ENCODE measurements around the gene DACH1. TPM values are rescaled to one million over a fixed set of nuclear protein-coding genes. Genes with fewer than 3 reads are reported as not detected.

The DACH1 gene
- total RNA-seq, 1 donor: 16.4 TPM

DNA sequence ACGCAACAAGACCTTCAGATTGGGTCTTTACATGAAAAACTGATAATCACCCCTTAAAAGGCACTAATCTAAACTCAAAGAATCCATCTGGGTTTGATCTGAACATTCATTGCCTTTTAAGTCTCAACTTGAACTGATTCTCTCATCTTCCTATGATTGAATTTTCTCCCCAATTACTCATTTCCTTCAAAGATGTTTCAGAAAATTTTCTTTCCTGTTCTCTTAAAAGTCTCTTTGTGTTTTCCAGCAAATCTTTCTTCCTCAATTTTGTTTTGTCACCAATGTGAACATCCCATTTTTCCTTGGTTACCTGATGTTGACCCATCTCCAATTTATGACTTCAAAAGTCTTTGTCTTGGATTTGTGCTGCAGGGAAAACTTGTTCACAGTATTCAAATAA is 234.3 kb downstream of the DACH1 start:
- DNase-seq (ENCODE audit: low read depth in 2 of 3, low spot score in 2 of 3): no peak

GRCh38 chr13:71632206-71632605 is 234.8 kb downstream of the DACH1 start:
- no peak for DNase-seq (ENCODE audit: low read depth in 2 of 3, low spot score in 2 of 3)

DNA sequence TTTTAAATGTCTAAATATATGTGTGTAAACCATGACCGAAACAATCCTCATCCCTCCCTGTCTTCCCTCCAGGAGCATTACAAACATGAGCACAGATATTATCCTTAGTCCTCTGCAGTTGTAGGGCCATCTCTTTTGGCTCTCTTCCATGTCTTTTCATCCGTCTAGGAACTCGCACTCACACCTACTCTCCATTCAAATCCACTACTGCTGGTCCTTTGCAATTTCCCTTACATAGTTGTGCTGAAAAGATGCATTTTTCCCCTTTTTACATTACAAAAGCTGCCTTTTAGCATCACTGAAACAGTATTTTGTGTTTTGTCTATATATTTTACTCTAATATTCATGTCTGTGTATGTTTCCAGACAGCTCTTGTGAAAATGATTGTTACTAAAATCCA is 237.8 kb downstream of the DACH1 start:
- DNase-seq (ENCODE audit: low read depth in 2 of 3, low spot score in 2 of 3): no peak

GRCh38 chr13:71626421-71627117 is 240.4 kb downstream of the DACH1 start:
- no peak for DNase-seq (ENCODE audit: low read depth in 2 of 3, low spot score in 2 of 3)

- no peak for DNase-seq (ENCODE audit: low read depth in 2 of 3, low spot score in 2 of 3)
Measured at GRCh38 chr13:71625694-71626093, 241.3 kb downstream of the DACH1 start.

GRCh38 chr13:71624653-71625600 is 242.1 kb downstream of the DACH1 start:
- no peak for DNase-seq (ENCODE audit: low read depth in 2 of 3, low spot score in 2 of 3)

GRCh38 chr13:71621174-71622124 is 245.6 kb downstream of the DACH1 start:
- no peak for DNase-seq (ENCODE audit: low read depth in 2 of 3, low spot score in 2 of 3)

DNA sequence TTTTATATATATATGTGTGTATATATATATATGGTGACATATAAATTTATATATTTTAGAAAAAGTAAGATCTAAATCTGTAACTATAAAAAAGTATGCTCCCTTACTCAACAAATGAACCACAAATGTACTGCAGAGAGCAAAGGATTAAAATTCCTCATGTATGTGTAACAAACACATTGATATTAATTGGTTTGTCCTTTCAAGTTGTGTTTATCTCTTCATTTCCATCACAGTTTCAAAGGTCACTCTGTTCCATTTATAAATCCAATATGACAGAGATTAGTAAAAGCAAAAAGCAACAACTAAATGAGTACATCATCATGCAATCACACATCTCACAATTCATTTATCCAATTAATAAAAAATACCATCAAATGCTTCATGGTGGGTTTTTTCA is 247.9 kb downstream of the DACH1 start:
- no peak for DNase-seq (ENCODE audit: low read depth in 2 of 3, low spot score in 2 of 3)

DNA sequence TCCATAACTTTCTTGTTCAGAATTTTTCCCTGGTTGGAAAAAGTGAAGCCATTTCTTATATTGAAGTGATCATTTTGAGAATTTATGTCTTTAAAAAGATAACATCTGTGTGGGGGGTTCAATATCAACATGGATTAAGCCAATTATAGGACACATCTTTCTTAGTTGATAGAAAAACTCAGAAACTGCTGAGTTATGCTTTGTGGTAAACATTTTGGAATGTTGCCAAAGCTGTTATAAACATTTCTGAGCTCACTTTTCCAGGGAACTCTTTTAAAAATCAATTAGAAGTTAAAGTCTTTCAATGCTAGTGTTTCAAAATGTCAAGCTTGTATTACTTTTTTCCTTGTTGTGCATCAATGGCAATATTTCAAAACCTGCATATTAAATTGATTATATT is 248.8 kb downstream of the DACH1 start:
- peak in 2 of 3 donors; percentile 24 to 53 for DNase-seq (ENCODE audit: low read depth in 2 of 3, low spot score in 2 of 3)

DNA sequence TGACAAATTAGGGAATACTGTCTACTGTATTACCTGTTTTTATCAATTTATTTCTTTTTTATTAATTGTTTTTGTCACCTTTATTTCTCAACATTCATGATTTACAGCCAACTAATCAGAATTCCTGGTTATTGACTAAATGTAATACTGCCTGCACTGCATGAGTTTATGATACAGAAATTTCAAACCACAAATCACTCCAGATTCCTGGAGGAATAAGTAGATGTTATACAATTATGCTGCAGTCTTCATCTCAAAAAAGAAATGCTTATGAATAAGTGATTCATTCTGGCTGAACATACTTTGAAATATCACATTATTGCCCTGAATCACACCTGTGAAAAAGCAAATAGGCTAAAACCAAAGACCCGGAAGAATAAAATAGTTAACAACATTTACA is 249.7 kb downstream of the DACH1 start:
- DNase-seq (ENCODE audit: low read depth in 2 of 3, low spot score in 2 of 3): no peak

DNA sequence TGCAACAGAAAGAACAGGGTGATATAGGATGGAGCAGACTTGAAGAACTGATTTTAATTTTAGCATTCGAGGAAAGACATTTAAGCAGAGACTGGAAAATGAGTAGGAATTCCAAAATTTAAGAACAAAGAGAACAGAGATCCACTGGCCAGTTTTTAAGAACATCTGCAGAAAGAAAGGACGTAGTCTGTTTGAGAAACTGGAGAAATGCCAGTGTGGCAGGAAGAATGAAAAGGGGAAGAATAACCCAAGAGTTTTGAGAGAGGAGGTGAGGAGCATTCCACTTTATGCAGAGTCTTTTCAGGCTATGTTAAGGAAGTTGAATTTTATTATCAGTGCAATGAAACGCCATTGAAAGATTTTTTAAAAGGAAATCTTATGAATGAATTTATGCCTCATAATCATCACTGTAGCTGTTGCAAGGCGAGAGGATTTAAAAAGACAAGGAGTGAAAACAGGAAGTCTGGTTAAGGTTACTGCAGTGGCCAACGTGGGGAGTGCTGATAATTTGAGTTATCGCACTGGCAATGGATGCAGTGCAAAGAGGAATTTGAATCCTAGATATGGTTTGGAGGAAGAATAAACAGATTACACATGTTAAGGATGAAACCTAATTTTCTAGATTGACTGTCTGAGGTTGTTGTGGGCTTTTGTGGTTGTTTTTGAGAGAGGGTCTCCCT is 253.8 kb downstream of the DACH1 start:
- DNase-seq (ENCODE audit: low read depth in 2 of 3, low spot score in 2 of 3): peak in 2 of 3 donors; percentile 75 to 81

DNA sequence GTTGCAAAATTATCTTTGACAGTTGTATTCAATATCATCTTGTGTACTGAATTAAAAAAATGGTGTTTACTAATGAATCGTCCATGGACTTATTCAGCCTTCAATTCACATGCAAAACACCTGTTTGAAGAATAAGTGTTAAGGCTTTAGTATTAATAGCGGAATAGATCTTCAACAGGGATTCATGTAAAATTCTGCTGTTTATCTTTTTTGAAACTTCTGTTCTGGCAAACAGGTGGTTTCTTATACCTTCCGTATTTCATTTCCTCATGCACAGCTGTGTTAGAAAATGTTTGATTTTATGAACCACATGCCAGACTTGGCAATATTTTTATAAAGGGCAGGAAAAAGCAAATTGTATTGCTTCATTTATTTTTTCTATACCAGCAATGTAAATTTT is 255.7 kb downstream of the DACH1 start:
- DNase-seq (ENCODE audit: low read depth in 2 of 3, low spot score in 2 of 3): peak in 2 of 3 donors; percentile 45 to 83

DNA sequence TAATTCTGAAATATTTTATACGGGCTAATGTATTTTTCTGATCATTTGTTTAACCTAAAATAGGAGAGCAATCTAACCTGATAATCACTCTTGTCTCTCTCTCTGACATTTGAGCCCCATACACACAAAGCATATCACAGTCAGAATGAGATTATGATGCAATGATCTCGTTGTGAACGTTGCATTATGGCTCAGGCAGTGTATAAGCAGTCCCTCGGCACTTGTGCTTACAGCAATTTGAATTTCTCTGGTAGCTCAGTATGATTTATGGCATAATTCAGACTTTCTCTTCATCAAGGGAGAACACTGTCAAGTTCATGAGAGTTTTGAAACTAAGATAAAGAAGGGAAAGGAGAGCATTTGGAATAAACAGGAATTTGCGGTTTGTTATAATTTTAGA is 256.1 kb downstream of the DACH1 start:
- peak in 2 of 3 donors; percentile 34 to 63 for DNase-seq (ENCODE audit: low read depth in 2 of 3, low spot score in 2 of 3)

DNA sequence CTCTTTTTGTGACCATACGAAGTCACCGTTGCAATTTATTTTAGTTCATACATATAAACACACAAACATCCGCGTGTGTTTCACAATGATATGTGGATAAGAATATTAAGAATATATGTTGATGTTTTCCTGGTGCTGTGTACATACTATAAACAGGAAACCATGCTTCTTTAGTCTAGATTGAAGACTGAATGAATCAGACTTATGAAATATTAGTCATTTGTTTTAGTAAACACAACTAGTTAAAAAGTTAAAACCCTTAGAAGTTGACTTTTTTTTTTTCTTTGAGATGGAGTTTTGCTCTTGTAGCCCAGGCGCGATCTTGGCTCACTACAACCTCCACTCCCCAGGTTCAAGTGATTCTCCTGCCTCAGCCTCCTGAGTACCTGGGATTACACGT is 257.7 kb downstream of the DACH1 start:
- DNase-seq (ENCODE audit: low read depth in 2 of 3, low spot score in 2 of 3): no peak

DNA sequence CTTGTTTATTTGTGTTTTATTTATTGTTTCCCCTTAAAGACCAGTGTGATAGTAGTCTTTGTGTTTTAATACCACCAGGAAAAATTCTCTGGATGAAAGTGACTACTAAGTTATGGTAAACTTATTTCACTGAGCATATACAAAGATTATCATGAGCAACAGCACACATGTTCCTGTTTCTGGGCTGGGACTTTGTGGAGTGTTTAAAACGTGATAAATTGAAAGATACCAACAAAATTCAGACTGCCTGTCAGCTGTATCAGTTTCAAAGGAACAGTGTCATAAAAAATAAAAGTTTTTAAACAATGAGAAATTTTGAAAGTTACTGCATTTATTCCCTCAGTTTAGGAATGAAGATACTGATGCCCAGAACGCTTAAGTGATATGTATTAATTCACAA is 259.4 kb downstream of the DACH1 start:
- no peak for DNase-seq (ENCODE audit: low read depth in 2 of 3, low spot score in 2 of 3)

DNA sequence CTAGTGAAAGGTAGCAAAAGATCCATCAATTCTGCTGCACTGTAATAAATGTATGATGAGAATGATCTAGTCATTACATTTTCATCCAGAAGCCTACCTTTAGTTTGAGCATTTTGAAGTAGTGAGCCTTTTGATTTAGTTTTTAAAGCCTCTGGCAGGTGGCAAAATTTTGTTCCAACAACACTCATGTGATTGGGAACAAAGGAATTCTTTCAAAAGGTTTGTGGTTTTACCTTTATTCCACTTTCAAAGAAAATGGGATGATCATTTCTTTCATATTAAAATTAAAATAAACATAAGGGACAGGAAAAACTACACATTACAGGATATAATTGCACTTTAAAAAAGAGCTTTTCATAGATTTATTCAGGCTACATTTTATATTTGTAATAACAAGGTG is 260.2 kb downstream of the DACH1 start:
- DNase-seq (ENCODE audit: low read depth in 2 of 3, low spot score in 2 of 3): no peak

DNA sequence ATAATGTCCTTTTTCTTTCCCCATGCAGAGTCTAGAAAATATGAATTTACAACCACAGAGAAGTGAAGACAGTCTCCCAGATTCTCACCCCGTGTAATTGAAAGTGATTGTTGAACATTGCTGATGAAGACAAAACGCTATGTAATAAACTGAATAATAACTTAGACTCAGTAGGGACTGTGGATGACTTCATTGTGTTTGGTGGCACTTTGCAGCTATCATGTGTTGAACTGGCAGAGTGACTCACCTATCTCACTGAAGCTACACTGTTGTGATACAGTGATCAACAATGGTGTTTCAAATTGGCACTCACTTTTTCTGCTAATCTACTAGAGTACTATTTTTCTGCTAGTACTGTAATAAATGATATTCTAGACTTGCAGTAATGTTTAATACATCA is 261.3 kb downstream of the DACH1 start:
- DNase-seq (ENCODE audit: low read depth in 2 of 3, low spot score in 2 of 3): no peak

- no peak for DNase-seq (ENCODE audit: low read depth in 2 of 3, low spot score in 2 of 3)
Measured at GRCh38 chr13:71603255-71603654, 263.7 kb downstream of the DACH1 start.

DNA sequence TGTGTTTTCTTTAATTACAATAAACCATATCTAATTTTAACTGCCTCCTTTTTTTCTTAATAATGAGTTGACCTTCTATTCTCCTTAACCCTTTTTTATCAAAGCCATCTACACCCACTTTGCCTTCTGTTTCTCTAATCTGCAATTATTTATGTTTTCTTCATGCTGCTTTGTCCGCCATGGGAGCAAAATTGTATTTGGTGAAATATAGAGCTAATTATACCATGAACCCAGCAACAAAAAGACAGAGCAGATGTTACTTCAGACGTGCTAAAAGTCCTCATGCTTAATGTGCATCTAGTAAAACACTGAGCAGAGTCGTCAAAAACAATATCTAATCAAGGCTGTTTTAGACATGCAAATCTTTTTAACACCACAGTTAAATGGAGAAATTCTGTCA is 264.7 kb downstream of the DACH1 start:
- no peak for DNase-seq (ENCODE audit: low read depth in 2 of 3, low spot score in 2 of 3)

- no peak for DNase-seq (ENCODE audit: low read depth in 2 of 3, low spot score in 2 of 3)
Measured at GRCh38 chr13:71597150-71597549, 269.9 kb downstream of the DACH1 start.
